Myocyte (in vitro differentiated cells): Measurements from ENCODE around the gene FLNA. TPM values are rescaled to one million over a fixed set of nuclear protein-coding genes. Genes with fewer than 3 reads are reported as not detected.
A peak's percentile ranks its signal among the peaks of the same experiment; 100 is the strongest.

Experiments used
- DNase-seq: peaks from one replicate; pipeline ENCODE4 v3.0.0-alpha.2; 2012; ENCODE audit warnings: low read depth
- total RNA-seq: library from RNA; depleted of rRNA; stranded (reverse); fragments of >200 nt; gene quantifications from 2 replicates; pipeline ENCODE4 v1.2.3, GENCODE V29; 2014

The FLNA gene
- total RNA-seq, 1 donor from 2014 or later = 410 TPM

- DNase-seq = peak; percentile 59
Observed at GRCh38 chrX:154378059-154378798, 3.8 kb upstream of the FLNA start.

- DNase-seq = no peak
Observed at GRCh38 chrX:154376774-154377173, 2.3 kb upstream of the FLNA start.

DNA sequence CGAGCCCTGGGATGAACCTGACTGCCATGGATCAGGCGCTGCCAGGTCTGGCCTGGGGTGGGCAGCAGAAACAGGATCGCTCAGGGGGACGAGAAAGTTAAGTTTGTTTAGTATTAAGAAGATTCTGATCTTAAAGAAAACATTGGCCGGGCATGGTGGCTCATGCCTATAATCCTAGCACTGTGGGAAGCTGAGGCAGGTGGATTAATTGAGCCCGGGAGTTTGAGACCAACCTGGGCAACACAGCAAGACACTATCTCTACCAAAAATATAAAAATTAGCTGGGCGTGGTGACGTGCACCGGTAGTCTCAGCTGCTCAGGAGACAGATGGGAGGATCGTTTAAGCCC is 696 bp upstream of the FLNA start:
- DNase-seq = peak; percentile 22

DNA sequence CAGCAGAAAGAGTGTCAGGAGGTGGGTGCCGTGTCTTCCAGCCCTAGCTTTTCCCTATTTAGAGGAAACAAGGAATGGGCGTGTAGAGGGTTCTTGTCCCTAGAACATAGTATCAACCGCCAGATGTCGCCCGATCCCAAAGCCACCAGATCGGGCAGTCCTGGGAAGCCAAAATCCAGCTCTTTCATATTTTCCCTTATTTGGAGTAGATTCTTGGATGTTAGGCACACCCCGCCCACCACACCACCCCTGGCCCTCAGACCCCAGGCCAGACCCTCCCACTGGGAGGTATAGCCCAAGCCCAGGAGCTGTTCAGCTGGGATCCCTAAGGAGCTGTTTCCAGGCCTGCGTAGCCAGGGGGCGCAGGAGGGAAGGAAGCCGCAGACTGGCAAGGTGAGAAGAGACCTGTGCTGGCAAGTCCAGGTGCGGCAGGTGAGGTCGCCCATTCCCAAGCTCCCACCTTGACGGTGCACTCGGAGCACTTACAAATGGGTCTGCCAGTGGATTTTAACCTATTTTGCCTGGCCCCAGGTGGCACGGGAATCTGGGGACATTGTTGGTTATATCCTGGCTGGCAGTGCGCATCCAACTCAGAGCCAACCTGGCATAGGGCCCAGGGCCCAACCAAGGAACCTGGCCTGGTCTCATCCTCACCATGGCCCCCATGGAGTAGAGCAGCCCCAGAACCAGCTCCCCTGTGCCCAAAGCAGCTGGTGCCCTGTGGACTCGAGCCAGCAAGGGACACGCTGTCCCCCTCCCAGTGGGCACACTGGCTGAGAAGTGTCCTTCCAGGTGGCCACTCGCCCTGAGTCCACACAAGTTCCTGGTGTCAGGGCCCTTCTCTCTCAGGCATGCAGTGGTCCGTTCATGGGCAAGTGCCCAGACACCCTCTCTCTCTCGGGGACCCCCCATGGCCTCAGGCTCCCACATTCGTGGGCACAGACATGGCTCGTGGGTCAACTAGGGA is 811 bp downstream of the FLNA start:
- DNase-seq = peak; percentile 68

DNA sequence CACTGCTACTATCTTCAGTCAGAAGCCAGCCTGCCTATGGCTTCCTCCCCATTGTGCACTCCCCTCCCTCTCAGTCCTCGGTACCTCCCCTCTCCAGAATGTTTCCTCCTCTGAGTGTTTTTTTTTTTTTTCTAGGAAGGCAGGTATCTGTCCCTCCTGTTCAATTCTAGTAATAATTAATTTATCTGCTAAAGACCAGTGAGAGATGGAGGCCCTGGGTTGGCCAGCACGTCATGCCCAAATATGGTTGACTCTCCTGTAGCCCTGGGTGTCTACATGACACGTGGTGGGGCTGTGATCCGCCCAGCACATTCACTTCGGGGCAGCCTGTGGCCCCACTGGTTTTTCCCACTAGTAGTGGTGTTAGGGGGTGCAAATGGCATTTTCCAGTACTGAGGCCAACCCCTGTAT is 1.8 kb downstream of the FLNA start:
- DNase-seq = no peak

DNA sequence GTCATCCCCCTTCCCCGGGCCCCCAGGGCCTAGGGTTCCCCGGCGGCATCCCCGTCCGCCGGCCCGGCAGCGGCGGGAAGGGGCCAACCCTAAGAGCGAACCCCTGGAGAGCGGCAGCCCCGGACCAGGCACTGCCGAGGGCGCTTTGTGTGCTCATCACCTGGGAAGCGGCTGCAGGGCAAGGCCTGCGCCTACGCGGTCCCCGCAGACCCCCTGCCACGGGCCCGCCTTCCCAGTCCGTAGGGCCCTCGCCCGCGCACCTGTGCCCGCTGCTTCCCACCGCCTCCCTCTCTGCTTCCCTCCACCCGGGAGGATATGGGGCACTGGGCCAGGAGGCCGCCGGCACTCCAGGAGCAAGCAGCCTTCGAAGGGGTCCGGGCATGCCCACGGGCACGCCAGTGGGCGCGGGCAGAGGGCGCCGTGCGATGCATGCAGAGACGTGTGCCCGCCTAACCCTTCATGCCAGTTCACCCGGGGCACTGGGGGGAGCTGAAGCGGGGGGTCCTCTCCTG is 2.6 kb downstream of the FLNA start:
- DNase-seq = peak; percentile 24

DNA sequence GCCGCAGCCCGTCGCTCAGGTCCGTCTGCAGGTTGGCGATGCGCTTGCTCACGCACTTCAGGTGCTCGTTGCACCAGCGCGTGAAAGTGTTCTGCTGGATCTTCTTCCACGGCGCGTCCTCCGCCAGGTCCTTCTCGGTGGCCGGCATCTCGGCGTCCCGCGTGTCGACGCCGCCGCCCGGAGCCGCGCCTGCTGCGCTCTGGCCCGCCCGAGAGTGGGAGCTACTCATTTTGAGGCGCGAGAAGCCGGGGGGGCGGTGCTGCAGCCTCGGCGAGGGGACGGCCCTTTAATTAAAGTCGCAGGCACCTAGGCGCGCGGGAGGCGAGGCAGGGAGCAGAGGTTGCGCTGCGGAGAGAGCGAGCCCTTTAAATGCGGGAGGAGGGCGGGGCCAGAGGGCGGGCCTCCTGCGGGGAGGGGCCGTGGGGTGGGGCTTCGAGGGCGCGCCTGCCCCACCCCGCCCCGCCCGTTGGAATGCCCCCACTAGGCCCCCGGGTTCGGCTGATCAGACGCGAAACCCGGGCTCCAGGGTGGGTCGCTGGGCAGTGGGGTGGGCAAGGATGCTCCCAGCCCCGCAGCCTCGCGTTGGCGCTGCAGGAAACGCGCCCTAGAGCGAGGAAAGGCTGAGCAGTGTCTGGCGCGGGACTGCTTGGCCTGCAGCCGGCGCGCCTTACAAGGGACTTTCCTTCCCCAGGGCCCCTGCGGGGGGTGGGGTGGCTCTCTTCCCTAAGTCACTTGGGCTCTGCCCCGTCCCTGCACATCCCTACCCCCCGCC is 3.2 kb downstream of the FLNA start:
- DNase-seq = peak; percentile 94

GRCh38 chrX:154370300-154371016 is 4.0 kb downstream of the FLNA start:
- DNase-seq = peak; percentile 50

DNA sequence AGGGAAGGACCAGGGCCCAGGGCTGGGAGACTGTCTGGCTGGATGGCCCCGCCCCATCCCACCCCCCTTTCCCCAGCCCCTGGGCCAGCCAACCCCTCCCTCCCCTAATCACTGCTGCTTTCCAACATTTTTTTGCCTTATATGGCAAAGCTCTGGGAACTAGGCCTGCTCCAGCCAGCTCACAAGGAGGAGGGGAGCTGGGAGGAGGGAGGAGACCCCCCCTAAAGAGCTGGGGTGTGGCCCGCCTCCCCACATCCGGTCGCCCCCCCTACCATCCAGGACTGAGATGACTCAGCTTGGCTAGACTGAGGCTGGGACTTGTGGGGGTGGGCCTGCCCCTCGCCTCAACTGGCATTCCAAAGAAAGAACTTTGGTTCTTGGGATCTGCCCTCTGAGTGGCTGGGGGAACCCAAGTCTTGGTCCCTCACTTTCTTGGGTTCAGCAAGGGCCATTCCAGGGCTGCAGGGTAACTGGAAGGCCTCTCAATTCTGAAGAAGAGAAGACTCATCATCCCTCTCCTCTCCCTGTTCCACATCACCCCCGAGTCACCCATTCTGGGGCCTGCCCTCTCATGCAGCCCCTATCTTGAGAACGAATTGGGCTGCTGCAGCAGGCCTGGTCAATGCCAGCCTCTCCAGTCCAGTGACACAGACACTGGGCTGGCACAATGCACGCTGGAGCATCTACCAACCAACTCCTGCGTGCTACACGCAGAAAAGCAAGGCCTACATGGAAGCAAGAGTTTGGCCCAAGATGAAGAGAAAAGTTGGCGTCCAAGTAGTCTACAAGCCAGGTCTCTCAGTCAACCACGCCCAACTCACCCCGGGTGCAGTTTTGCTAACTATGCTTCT is 4.8 kb downstream of the FLNA start:
- DNase-seq = peak; percentile 92

GRCh38 chrX:154368630-154369448 is 5.6 kb downstream of the FLNA start:
- DNase-seq = peak; percentile 94

- DNase-seq = peak; percentile 24
Observed at GRCh38 chrX:154367474-154368308, 6.7 kb downstream of the FLNA start.

- peak; percentile 94 for DNase-seq
Observed at GRCh38 chrX:154366666-154367055, 7.8 kb downstream of the FLNA start.

DNA sequence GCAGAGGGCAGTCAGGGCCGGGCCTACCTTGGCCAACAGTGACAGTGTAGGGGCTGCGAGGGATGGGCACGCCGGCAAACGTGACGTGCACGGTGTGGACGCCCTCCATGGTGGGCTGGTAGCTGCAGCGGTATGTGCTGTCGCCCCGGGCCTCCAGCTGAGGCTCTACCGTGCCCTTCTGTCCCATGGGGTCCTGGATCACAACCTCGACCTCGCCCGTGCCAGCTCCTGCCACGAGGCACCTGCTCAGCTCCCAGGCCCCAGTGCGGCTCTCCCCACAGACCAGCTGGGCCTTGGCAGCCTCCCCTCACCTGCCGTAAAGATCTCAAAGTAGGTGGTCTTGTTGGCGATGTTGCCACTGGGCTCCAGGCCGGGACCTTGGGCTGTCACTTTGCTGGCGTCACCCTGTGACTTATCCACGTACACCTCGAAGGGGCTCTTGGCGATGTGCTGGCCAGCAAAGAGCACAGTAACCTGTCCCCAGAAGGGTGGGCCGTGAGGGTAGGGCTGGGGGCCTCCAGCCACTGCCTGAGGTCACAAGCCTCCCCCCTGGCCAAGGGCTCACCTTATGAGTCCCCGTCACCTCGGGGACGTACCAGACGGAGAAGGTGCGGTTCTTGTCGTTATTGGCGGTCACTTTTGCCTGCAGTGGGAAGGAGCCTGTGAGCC is 8.3 kb downstream of the FLNA start:
- DNase-seq = peak; percentile 34

DNA sequence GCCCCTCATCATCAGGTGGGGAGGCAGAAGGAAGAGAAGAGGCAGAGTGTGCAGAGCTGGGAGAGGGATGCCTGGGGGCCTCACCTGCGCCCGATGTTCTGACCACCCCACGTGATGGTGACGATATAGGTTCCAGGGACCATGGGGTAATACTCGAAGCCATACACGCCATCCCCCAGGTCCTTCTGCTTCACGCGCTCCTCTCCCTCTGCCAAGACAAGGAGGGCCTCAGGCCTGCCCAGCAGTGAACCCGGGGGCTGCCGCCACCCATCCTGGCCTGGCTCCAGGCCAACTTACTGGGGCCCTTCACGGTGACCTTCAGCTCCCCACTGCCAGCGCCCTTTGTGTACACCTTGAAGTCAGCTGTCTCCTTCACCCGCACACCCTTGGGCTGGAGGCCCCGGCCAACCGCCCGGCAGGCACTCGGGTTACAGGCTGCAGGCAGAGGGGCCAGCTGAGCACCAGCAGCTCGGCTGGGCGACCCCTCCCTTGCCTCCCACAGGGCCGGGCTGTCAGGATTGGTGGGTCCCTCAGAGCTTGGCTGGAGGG is 9.3 kb downstream of the FLNA start:
- DNase-seq = peak; percentile 60

DNA sequence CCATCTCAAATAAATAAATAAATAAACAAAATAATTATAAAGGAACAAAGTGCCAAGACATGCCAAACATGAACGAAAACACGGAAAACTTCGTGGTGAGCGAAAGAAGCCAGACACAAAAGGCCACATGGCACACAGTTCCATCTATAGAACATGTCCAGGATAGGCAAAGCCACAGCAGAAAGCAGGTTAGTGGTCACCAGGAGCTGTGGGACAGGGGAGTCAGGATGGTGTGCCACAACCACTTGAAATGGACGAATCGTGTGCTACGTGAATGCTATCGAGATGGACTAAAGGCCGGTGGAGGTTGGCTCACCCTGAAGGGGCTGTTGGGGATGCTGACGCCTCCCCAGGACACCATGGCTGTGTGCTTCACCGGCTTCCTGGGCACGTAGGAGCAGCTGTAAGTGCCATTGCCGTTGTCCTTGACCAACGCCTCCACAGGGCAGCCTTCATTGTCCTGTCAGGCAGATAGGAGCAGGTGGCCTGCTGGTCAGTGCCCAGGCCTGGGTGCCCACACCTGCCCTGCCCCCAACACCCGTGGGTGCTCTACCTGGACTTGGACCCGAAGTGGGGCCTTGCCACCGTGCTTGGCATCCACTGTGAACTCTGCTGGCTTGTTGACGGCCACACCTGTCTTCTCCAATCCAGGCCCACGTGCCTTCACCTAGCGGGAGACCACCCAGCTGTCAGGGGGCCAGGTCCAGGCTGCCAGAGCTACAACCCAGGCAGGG is 10.6 kb downstream of the FLNA start:
- no peak for DNase-seq

DNA sequence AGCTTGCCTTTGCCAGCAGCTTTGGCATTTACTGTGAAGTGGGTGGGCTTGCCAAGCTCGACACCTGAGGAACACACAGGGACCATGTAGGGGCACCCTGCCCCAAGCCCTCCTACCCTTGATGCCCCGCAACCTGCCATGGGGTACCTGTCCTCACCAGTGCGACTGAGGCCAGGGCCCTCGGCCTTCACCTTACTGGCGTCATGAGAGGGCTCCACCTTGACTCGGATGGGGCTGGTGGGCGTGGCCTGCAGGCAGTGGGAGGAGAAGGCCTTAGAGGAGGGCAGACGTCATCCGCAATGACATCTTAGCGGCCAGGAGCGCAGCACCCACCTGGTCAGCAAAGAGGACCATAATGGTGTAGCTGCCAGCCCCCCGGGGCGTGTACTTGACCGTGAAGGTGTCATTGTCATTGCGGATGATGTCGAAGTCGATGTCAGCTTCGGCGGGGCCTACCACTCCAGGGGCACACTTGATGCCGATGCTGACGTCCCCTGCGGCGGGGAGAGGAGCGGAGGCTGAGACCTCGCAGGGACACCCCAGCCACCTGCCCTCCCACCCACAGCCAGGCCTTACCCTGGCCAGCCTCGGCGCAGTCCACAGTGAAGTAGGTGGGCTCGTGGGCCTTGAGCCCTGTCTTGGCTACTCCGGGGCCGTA is 12.2 kb downstream of the FLNA start:
- no peak for DNase-seq
